AG09309 (cell line): ENCODE measurements around the gene GAGE12F.
"Not testable (repeated sequence)": the region's sequence is repeated elsewhere in the genome, so short reads cannot be mapped to it uniquely, and the experiment has no call there.

Experiments used
- DNase-seq: peaks from one replicate; pipeline ENCODE4 v3.0.0-alpha.2; 2010; ENCODE audit warnings: low read depth
- H3K4me3 ChIP-seq: 2 replicates; pipeline ENCODE4 v1.5.1; 2011; ENCODE audit warnings: mild to moderate bottlenecking, low read depth, low read length, moderate library complexity; ENCODE audit not compliant: control insufficient read depth
- TF ChIP-seq, protein P1 (sequence below): IDR thresholded peaks from 2 replicates; pipeline ENCODE4 v1.5.1; 2011; ENCODE audit warnings: mild to moderate bottlenecking, low read depth, low read length, inconsistent platforms; ENCODE audit not compliant: insufficient read depth, control insufficient read depth; ENCODE audit errors: missing control alignments

Gene GAGE12F, protein sequence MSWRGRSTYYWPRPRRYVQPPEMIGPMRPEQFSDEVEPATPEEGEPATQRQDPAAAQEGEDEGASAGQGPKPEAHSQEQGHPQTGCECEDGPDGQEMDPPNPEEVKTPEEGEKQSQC

DNA sequence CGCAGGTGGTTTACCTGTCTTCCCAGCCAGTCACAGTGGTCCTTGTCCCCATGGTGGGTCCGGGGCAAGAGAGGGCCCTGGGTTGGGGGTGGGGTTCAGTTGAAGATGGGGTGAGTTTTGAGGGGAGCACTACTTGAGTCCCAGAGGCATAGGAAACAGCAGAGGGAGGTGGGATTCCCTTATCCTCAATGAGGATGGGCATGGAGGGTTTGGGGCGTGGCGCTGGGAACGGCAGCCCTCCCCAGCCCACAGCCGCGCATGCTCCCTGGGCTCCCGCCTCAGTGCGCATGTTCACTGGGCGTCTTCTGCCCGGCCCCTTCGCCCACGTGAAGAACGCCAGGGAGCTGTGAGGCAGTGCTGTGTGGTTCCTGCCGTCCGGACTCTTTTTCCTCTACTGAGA, at the start of gene GAGE12F:
Gene GAGE12F (plus strand): TSS at position 301 of the 400 bp plus-strand sequence. CDS start 1,155 bp downstream, outside the sequence.
- DNase-seq, H3K4me3 ChIP-seq: not testable (repeated sequence)

DNA sequence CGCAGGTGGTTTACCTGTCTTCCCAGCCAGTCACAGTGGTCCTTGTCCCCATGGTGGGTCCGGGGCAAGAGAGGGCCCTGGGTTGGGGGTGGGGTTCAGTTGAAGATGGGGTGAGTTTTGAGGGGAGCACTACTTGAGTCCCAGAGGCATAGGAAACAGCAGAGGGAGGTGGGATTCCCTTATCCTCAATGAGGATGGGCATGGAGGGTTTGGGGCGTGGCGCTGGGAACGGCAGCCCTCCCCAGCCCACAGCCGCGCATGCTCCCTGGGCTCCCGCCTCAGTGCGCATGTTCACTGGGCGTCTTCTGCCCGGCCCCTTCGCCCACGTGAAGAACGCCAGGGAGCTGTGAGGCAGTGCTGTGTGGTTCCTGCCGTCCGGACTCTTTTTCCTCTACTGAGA, 28.8 kb upstream of the GAGE12F start, which contains the start of gene GAGE12C:
Gene GAGE12C (plus strand): TSS at position 301 of the 400 bp plus-strand sequence. CDS start 1,155 bp downstream, outside the sequence.
- not testable (repeated sequence) for DNase-seq, H3K4me3 ChIP-seq

DNA sequence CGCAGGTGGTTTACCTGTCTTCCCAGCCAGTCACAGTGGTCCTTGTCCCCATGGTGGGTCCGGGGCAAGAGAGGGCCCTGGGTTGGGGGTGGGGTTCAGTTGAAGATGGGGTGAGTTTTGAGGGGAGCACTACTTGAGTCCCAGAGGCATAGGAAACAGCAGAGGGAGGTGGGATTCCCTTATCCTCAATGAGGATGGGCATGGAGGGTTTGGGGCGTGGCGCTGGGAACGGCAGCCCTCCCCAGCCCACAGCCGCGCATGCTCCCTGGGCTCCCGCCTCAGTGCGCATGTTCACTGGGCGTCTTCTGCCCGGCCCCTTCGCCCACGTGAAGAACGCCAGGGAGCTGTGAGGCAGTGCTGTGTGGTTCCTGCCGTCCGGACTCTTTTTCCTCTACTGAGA, 19.2 kb upstream of the GAGE12F start, which contains the start of gene GAGE12D:
Gene GAGE12D (plus strand): TSS at position 301 of the 400 bp plus-strand sequence. CDS start 1,155 bp downstream, outside the sequence.
- not testable (repeated sequence) for DNase-seq, H3K4me3 ChIP-seq

DNA sequence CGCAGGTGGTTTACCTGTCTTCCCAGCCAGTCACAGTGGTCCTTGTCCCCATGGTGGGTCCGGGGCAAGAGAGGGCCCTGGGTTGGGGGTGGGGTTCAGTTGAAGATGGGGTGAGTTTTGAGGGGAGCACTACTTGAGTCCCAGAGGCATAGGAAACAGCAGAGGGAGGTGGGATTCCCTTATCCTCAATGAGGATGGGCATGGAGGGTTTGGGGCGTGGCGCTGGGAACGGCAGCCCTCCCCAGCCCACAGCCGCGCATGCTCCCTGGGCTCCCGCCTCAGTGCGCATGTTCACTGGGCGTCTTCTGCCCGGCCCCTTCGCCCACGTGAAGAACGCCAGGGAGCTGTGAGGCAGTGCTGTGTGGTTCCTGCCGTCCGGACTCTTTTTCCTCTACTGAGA, 9.7 kb upstream of the GAGE12F start, which contains the start of gene GAGE12E:
Gene GAGE12E (plus strand): TSS at position 301 of the 400 bp plus-strand sequence. CDS start 1,155 bp downstream, outside the sequence.
- DNase-seq, H3K4me3 ChIP-seq: not testable (repeated sequence)

DNA sequence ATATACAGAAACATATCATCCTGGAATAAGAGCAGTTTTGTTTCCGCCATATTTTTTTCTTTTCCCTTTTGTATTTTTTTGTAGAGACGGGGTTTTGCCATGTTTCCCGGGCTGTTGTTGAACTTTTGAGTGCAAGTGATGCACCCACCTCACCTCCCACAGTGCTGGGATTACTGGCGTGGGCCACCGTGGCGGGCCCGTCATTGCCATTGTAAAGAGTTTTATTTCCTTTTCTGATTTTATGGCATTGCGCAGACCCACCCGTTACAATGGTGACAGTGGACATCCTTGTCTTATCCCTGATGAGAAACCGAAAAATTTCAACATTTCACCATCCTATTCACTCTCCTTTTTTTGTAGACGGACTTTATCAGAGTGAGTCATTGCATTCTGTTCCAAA, 8.1 kb downstream of the GAGE12F start:
- DNase-seq, H3K4me3 ChIP-seq: not testable (repeated sequence)

DNA sequence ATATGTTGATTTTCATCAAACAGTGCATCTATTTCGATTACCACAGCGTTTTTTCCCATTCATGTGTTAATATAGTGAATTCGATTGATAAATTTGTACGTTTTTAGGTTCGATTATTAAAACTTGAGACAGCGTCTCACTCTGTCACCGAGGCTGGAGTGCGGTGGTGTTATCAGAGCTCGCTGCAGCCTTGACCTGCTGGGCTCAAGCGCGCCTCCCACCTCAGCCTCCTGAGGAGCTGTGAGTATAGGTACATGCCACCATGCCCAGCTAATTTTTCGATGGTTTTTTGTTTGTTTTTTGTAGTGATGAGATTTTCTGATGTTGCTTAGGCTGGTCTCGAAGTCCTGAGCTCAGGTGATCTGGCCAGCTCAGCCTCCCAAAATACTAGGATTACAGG, 8.5 kb downstream of the GAGE12F start:
- not testable (repeated sequence) for H3K4me3 ChIP-seq, DNase-seq

DNA sequence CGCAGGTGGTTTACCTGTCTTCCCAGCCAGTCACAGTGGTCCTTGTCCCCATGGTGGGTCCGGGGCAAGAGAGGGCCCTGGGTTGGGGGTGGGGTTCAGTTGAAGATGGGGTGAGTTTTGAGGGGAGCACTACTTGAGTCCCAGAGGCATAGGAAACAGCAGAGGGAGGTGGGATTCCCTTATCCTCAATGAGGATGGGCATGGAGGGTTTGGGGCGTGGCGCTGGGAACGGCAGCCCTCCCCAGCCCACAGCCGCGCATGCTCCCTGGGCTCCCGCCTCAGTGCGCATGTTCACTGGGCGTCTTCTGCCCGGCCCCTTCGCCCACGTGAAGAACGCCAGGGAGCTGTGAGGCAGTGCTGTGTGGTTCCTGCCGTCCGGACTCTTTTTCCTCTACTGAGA, 9.5 kb downstream of the GAGE12F start, which contains the start of gene GAGE12G:
Gene GAGE12G (plus strand): TSS at position 301 of the 400 bp plus-strand sequence. CDS start 1,155 bp downstream, outside the sequence.
- H3K4me3 ChIP-seq, DNase-seq: not testable (repeated sequence)

DNA sequence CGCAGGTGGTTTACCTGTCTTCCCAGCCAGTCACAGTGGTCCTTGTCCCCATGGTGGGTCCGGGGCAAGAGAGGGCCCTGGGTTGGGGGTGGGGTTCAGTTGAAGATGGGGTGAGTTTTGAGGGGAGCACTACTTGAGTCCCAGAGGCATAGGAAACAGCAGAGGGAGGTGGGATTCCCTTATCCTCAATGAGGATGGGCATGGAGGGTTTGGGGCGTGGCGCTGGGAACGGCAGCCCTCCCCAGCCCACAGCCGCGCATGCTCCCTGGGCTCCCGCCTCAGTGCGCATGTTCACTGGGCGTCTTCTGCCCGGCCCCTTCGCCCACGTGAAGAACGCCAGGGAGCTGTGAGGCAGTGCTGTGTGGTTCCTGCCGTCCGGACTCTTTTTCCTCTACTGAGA, 19.0 kb downstream of the GAGE12F start, which contains the start of gene GAGE12H:
Gene GAGE12H (plus strand): TSS at position 301 of the 400 bp plus-strand sequence. CDS start 1,155 bp downstream, outside the sequence.
- not testable (repeated sequence) for DNase-seq, H3K4me3 ChIP-seq

DNA sequence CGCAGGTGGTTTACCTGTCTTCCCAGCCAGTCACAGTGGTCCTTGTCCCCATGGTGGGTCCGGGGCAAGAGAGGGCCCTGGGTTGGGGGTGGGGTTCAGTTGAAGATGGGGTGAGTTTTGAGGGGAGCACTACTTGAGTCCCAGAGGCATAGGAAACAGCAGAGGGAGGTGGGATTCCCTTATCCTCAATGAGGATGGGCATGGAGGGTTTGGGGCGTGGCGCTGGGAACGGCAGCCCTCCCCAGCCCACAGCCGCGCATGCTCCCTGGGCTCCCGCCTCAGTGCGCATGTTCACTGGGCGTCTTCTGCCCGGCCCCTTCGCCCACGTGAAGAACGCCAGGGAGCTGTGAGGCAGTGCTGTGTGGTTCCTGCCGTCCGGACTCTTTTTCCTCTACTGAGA, 28.6 kb downstream of the GAGE12F start, which contains the start of gene GAGE2A:
Gene GAGE2A (plus strand): TSS at position 301 of the 400 bp plus-strand sequence. CDS start 1,155 bp downstream, outside the sequence.
- not testable (repeated sequence) for DNase-seq, H3K4me3 ChIP-seq

DNA sequence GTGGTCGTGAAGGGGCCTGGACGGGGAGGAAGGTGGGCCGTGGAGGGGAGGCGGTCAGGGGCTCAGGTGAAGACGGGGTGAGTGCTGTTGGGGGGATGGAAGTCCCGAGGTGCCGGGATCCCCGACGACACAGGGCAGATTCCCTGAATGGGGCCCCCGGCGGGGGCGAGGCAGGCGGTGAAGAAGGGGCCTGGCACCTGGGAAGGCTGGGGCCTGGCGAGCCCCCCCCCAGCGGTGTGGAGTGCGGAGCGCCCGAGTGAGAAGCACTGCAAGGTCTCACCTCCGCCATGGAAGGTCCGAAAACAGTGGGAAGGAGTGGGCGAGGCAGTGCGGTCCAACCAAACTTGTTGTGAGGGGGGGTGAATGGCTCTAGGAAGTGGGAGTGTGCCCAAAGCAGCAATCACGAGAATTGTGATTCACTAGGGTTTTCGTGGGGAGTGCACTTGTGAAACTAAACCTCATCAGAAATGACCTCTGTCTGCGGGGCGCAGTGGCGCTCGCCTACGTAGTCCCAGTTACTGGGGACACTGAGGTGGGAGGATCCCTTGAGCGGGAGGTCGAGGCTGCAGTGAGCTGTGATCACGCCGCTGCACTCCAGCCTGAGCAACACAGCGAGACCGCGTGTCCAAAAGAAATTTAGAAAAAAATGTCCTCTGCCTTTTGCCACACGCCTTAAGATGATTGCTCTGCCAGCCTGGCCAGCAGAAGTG, 29.3 kb downstream of the GAGE12F start:
- not testable (repeated sequence) for H3K4me3 ChIP-seq, DNase-seq

DNA sequence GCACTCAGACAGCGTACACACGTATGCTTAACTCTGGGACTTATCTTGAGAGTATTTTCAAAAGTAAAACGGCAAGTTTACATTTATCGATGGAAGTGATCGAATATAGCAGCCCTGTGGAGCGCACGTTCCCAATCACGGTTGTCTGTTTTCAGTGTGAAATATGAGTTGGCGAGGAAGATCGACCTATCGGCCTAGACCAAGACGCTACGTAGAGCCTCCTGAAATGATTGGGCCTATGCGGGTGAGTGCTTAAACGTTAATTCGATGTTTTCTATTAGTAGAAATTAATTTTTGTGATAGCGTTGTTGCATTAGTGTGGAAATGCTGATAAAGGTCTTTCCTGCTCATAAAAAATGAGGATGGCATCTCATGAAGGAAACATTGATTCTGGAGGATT, 29.8 kb downstream of the GAGE12F start:
- DNase-seq, H3K4me3 ChIP-seq: not testable (repeated sequence)

DNA sequence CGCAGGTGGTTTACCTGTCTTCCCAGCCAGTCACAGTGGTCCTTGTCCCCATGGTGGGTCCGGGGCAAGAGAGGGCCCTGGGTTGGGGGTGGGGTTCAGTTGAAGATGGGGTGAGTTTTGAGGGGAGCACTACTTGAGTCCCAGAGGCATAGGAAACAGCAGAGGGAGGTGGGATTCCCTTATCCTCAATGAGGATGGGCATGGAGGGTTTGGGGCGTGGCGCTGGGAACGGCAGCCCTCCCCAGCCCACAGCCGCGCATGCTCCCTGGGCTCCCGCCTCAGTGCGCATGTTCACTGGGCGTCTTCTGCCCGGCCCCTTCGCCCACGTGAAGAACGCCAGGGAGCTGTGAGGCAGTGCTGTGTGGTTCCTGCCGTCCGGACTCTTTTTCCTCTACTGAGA, 38.1 kb downstream of the GAGE12F start, which contains the start of gene GAGE1:
Gene GAGE1 (plus strand): TSS at position 301 of the 400 bp plus-strand sequence. CDS start 1,155 bp downstream, outside the sequence.
- not testable (repeated sequence) for H3K4me3 ChIP-seq, DNase-seq

DNA sequence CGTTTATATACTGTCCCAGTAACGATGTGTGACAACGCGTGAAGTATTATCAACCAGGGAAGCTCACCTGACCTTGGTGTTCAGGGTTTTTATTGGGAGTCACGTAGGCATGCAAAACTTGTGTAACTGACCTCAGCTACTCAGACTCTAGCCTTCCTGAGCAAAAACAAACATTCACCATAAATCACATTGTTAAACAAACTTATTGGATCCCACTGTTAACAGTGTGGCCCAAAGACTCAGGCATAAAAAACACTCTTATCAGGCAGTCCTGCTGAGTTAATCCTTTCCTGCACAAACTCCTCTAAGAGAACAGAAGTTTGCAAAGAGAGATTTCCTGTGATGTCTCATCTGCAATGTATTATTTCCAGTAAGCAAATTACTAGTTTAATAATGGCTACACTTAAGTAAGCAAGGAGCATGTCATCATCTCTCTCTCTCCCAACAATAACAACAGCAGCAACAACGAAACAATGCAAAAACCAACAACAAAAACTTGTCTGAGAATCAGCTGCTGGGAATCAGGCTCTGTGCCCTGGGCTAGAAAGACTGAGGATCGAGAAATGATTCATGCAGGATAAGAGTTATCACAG, 50.2 kb downstream of the GAGE12F start:
- no peak for DNase-seq
- TF ChIP-seq, protein P1, sequence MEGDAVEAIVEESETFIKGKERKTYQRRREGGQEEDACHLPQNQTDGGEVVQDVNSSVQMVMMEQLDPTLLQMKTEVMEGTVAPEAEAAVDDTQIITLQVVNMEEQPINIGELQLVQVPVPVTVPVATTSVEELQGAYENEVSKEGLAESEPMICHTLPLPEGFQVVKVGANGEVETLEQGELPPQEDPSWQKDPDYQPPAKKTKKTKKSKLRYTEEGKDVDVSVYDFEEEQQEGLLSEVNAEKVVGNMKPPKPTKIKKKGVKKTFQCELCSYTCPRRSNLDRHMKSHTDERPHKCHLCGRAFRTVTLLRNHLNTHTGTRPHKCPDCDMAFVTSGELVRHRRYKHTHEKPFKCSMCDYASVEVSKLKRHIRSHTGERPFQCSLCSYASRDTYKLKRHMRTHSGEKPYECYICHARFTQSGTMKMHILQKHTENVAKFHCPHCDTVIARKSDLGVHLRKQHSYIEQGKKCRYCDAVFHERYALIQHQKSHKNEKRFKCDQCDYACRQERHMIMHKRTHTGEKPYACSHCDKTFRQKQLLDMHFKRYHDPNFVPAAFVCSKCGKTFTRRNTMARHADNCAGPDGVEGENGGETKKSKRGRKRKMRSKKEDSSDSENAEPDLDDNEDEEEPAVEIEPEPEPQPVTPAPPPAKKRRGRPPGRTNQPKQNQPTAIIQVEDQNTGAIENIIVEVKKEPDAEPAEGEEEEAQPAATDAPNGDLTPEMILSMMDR: no peak
- H3K4me3 ChIP-seq: no peak overlapping the region
